ENCODE data around the gene KIRREL3.

DNA sequence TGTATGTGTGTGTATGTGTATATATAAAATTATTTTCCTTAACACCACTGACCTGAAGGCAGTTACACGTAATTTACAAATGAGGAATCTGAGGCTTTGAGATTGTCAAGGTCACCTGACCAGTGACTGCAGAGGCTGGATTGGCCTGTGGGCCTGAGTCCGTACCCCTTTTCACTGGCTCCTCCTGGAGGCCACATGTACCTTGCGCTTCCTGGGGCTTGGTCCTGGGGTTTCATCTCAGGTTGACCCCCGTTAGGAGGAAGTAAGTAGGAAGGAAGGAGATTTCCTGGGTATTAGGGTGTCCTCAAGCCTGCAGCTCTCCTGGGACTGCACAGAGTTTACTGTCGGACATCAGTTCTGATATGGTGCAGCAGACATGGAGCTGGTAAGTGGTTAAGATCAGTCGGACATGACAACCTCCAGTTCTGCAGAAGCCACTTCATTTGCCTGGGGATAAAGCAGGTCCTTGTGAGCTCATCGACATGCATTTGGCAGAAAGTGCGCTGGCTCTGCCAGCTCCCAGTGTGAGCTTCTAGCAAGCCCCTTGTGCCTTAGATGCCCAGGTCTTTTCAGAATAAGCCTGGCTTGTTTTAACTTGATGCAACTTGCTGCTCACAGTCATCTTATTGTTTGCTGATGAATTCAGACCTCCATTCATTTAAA lies 608.5 kb downstream of the KIRREL3 start:
- TF ChIP-seq, protein P1, sequence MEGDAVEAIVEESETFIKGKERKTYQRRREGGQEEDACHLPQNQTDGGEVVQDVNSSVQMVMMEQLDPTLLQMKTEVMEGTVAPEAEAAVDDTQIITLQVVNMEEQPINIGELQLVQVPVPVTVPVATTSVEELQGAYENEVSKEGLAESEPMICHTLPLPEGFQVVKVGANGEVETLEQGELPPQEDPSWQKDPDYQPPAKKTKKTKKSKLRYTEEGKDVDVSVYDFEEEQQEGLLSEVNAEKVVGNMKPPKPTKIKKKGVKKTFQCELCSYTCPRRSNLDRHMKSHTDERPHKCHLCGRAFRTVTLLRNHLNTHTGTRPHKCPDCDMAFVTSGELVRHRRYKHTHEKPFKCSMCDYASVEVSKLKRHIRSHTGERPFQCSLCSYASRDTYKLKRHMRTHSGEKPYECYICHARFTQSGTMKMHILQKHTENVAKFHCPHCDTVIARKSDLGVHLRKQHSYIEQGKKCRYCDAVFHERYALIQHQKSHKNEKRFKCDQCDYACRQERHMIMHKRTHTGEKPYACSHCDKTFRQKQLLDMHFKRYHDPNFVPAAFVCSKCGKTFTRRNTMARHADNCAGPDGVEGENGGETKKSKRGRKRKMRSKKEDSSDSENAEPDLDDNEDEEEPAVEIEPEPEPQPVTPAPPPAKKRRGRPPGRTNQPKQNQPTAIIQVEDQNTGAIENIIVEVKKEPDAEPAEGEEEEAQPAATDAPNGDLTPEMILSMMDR (conservative IDR thresholded peaks at IDR 0.05): no peak
- no peak for TF ChIP-seq ZFX (IDR thresholded peaks at IDR 0.05)
